Keratinocyte (primary cell): Measurements from ENCODE around the gene SMIM35. TPM values are rescaled to one million over a fixed set of nuclear protein-coding genes. Genes with fewer than 3 reads are reported as not detected.

Experiments used
- DNase-seq: peaks from one replicate; pipeline ENCODE4 v3.0.0-alpha.2; 2011; ENCODE audit warnings: low read depth, missing footprints, low spot score
- FAIRE-seq: peaks from 2 replicates; lab custom pipeline; 2011; peaks lifted over from hg19 to GRCh38; lab: Jason Lieb, UNC
- H2AFZ ChIP-seq: 2 replicates; pipeline ENCODE4 v1.6.0; 2012; ENCODE audit warnings: low read length, control low read depth, inconsistent platforms; ENCODE audit not compliant: control insufficient read depth
- H3K27ac ChIP-seq: 2 replicates; pipeline ENCODE4 v1.5.1; 2011; ENCODE audit warnings: low read length; ENCODE audit not compliant: control insufficient read depth, insufficient read depth
- H3K27me3 ChIP-seq: 3 replicates; pipeline ENCODE4 v1.6.0; 2011; ENCODE audit warnings: low read length; ENCODE audit not compliant: control insufficient read depth, insufficient read depth; ENCODE audit errors: extremely low read depth
- H3K36me3 ChIP-seq, 2 experiments: 2 replicates in 1 of 2; 3 replicates in 1 of 2; pipeline ENCODE4 v1.5.1; 2011; ENCODE audit warnings: low read length in 2 of 2, mild to moderate bottlenecking in 1 of 2; ENCODE audit not compliant: control insufficient read depth in 2 of 2, insufficient read depth in 2 of 2; ENCODE audit errors: extremely low read depth in 1 of 2
- H3K4me1 ChIP-seq: 3 replicates; pipeline ENCODE4 v1.5.1; 2011; ENCODE audit warnings: low read length; ENCODE audit not compliant: control insufficient read depth, insufficient read depth; ENCODE audit errors: extremely low read depth
- H3K4me2 ChIP-seq: 3 replicates; pipeline ENCODE4 v1.6.0; 2011; ENCODE audit warnings: low read depth, low read length; ENCODE audit not compliant: control insufficient read depth, insufficient read depth; ENCODE audit errors: extremely low read depth
- H3K4me3 ChIP-seq, 3 experiments: fragments of 200-600 bp in 1 of 3; sonication (generic) in 1 of 3; 2 replicates in 2 of 3; 3 replicates in 1 of 3; pipeline ENCODE4 v1.5.1; 2011 to 2016; ENCODE audit warnings: low read length in 3 of 3, mild to moderate bottlenecking in 3 of 3, control low read depth in 2 of 3, inconsistent platforms in 1 of 3, low read depth in 1 of 3, mixed read lengths in 1 of 3, mixed run types in 1 of 3, moderate library complexity in 1 of 3; ENCODE audit not compliant: control insufficient read depth in 2 of 3, insufficient read depth in 2 of 3; ENCODE audit errors: extremely low read depth in 1 of 3
- H3K79me2 ChIP-seq: 2 replicates; pipeline ENCODE4 v1.6.0; 2012; ENCODE audit warnings: low read length; ENCODE audit not compliant: control insufficient read depth, insufficient read depth
- H3K9ac ChIP-seq: 3 replicates; pipeline ENCODE4 v1.6.0; 2011; ENCODE audit warnings: low read length; ENCODE audit not compliant: control insufficient read depth, insufficient read depth; ENCODE audit errors: extremely low read depth
- H3K9me1 ChIP-seq: 3 replicates; pipeline ENCODE4 v1.6.0; 2011; ENCODE audit warnings: low read length; ENCODE audit not compliant: control insufficient read depth, insufficient read depth; ENCODE audit errors: extremely low read depth
- H3K9me3 ChIP-seq: 2 replicates; pipeline ENCODE4 v1.5.1; 2012; ENCODE audit warnings: low read depth, low read length; ENCODE audit not compliant: control insufficient read depth
- H4K20me1 ChIP-seq: 3 replicates; pipeline ENCODE4 v1.6.0; 2011; ENCODE audit warnings: low read length; ENCODE audit not compliant: control insufficient read depth, insufficient read depth; ENCODE audit errors: extremely low read depth
- CTCF ChIP-seq, 3 experiments: IDR thresholded peaks in 1 of 3; conservative IDR thresholded peaks in 1 of 3; optimal IDR thresholded peaks in 1 of 3; 2 replicates in 2 of 3; 3 replicates in 1 of 3; pipeline versions ENCODE3 to v1.5.1; 2011; ENCODE audit warnings: low read length in 3 of 3, mild to moderate bottlenecking in 3 of 3, moderate library complexity in 2 of 3, control low read depth in 1 of 3, inconsistent platforms in 1 of 3; ENCODE audit not compliant: insufficient read depth in 2 of 3; ENCODE audit errors: extremely low read depth in 1 of 3
- EZH2 ChIP-seq: IDR thresholded peaks from one replicate; pipeline ENCODE4 v1.6.1; 2012; ENCODE audit warnings: inconsistent platforms, mild to moderate bottlenecking, low read length, moderate library complexity
- dilution Hi-C: fragments of 300-500 bp; cut with MboI; formaldehyde crosslinking; loops from one replicate; pipeline ENCODE4 v1.7.0; 2020; ENCODE audit warnings: low sequenced_read_pairs; ENCODE audit not compliant: extremely low pct_ligation_motif_present
- polyA plus RNA-seq, 5 experiments: library from polyadenylated mRNA; depleted of rRNA in 3 of 5; stranded (reverse) in 3 of 5; stranded (forward) in 1 of 5; unstranded in 1 of 5; fragments of >200 nt; gene quantifications; 1 replicate in 1 of 5; 2 replicates in 3 of 5; 3 replicates in 1 of 5; pipeline versions ENCODE4 v1.2.1 to v1.2.3, GENCODE V29; 2011 to 2012; ENCODE audit warnings: missing spikeins in 2 of 5, low read depth in 1 of 5, low replicate concordance in 1 of 5

SMIM35 gene
- polyA plus RNA-seq, 1 donor (not counting 4 experiments of a cell fraction or from before 2014, with no cell fraction given): not detected

DNA sequence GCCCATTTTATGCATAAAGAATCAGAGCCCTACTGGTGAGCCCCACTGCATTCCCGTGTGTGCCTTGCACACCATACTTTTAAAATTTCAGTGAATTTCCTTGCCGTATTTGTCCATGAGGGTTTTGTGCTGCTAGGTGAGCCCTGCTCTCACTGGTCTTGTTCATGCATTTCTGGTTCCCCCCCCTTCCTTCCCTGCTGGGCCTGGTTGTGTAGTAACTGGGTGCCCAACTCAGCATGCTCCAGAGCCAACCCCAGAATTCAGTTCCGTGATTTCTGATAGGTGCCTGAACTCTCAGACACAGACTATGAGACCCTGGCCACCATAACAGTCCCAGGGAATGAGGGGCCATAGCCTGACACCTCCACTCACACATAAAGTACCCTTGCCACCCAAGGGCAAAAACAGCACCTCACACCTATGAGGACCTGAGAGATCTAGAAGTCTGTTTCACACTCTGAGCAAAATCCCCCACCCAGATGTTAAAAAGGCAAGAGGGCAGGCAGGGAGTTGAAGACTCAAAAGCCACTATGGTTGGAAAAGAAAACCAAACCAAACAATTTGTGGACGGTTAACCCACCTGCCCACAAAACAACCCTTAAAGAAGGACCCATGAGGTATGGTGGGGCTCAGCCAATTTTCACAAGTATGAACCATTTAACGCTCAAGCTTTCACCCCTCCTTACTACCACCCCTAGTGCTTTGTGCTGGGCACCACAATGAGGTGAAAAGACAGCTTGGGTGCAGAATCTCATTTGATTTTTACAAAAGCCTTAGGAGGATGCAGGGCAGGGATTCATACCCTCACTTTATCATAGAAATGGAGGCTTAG, 117.4 kb downstream of the SMIM35 start:
- DNase-seq: no peak
- Histone ChIP-seq H4K20me1 (no peaks in the 10 kb centered on the region), H2AFZ (no peak overlapping the region), H3K4me1 (peaks cover 5% of the 10 kb centered on the region), H3K79me2 (no peaks in the 10 kb centered on the region), H3K27me3 (peaks cover 5% of the 10 kb centered on the region), H3K9ac (no peak overlapping the region), H3K27ac (no peak overlapping the region), H3K36me3 (no peaks in the 10 kb centered on the region), H3K9me1 (no peaks in the 10 kb centered on the region), H3K9me3 (no peaks in the 10 kb centered on the region), H3K4me2 (no peak overlapping the region), H3K4me3 (no peak overlapping the region)
- TF ChIP-seq EZH2: no peak
- TF ChIP-seq CTCF (optimal IDR thresholded peaks at IDR 0.05 in 1 of 3, IDR thresholded peaks at IDR 0.05 in 1 of 3, conservative IDR thresholded peaks at IDR 0.05 in 1 of 3; ENCODE audit: extremely low read depth in 1 of 3, insufficient read depth in 2 of 3, low read length in 3 of 3): no peak
- dilution Hi-C loops: no loop called here
- no peak for FAIRE-seq

DNA sequence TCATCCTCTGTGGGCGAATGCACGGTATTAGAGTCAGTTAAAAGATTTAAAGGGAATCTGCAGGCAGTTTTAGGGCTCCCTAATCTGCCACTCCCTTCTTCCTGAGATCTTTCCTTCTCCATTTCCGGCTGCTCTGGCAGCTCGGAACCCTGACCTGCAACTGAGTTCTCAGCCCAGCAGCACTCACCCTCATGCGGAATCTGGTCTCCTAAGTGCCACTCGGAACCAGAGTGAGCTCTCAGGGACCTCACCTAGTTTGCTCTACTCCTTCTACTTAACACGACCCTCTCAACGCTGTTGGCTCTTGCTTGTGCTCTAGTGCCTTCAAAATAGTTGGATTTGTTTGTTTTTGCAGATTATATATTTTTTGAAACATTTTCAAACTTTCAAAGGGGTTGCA, 119.9 kb downstream of the SMIM35 start:
- Histone ChIP-seq H3K9me3 (no peaks in the 10 kb centered on the region), H4K20me1 (no peaks in the 10 kb centered on the region), H3K4me3 (no peak overlapping the region), H3K9ac (no peak overlapping the region), H3K79me2 (no peaks in the 10 kb centered on the region), H3K27me3 (no peaks in the 10 kb centered on the region), H3K36me3 (no peaks in the 10 kb centered on the region), H3K9me1 (no peaks in the 10 kb centered on the region), H3K27ac (no peak overlapping the region), H3K4me2 (no peak overlapping the region), H3K4me1 (peaks cover 5% of the 10 kb centered on the region), H2AFZ (no peak overlapping the region)
- DNase-seq (no peak), FAIRE-seq (no peak)
- dilution Hi-C loops: no loop called here
- TF ChIP-seq EZH2 (no peak), CTCF (optimal IDR thresholded peaks at IDR 0.05 in 1 of 3, IDR thresholded peaks at IDR 0.05 in 1 of 3, conservative IDR thresholded peaks at IDR 0.05 in 1 of 3; ENCODE audit: extremely low read depth in 1 of 3, insufficient read depth in 2 of 3, low read length in 3 of 3) (no peak)
